Left colon (tissue), 2 donors: Measurements from ENCODE around the gene CDC42EP3. TPM values are rescaled to one million over a fixed set of nuclear protein-coding genes. Genes with fewer than 3 reads are reported as not detected.
A peak's percentile ranks its signal among the peaks of the same experiment; 100 is the strongest.

Source experiments
- ATAC-seq: fragments of 200-7000 bp; cut with Tn5 transposase; one replicate; pipeline ENCODE4 v1.9.1; 2020; ENCODE audit warnings: mild to moderate bottlenecking, moderate library complexity
- DNase-seq, 2 donors: peaks; one replicate each; pipeline ENCODE4 v3.0.0-alpha.2; 2020
- intact Hi-C, 2 donors: fragments of 100-400 bp; cut with DNase I in 1 of 2; cut with micrococcal nuclease in 1 of 2; formaldehyde crosslinking; loops; one replicate each; pipeline versions ENCODE4 v1.11.2 to v1.14.0; 2022; cut with DNase I, micrococcal nuclease
- total RNA-seq, 2 donors: library from RNA; stranded (reverse); fragmentation: NEBNext Ultra II Directional; extraction: Animal tissue kit (Norgen Biotek cat#: 25700); gene quantifications; one replicate each; pipeline ENCODE4 v1.2.1, GENCODE V29; 2021
- donor health status: DM: no; HTN: no; CAD: no.
- donor health status: DM: yes; HTN: yes; CAD: no.

Gene CDC42EP3
- total RNA-seq, 2 donors from 2014 or later, result 19.5 to 46.7 TPM

GRCh38 chr2:37642907-37643729 lies 28.3 kb downstream of the CDC42EP3 start:
- intact Hi-C loops, result no loop called here
- DNase-seq (no peak), ATAC-seq (no peak)

GRCh38 chr2:37641582-37642171 lies 29.8 kb downstream of the CDC42EP3 start:
- intact Hi-C loops, result no loop called here
- no peak for ATAC-seq
- DNase-seq, result no peak

- ATAC-seq (no peak), DNase-seq (no peak)
- intact Hi-C loops, result no loop called here
Measured at GRCh38 chr2:37639631-37640030, 31.8 kb downstream of the CDC42EP3 start.

GRCh38 chr2:37638973-37639372 lies 32.5 kb downstream of the CDC42EP3 start:
- intact Hi-C loops, result no loop called here
- DNase-seq (no peak), ATAC-seq (no peak)

GRCh38 chr2:37637985-37638384 lies 33.5 kb downstream of the CDC42EP3 start:
- intact Hi-C loops, result no loop called here
- ATAC-seq (peak; percentile 73), DNase-seq (no peak)

GRCh38 chr2:37637190-37637860 lies 34.1 kb downstream of the CDC42EP3 start:
- DNase-seq (no peak), ATAC-seq (no peak)
- intact Hi-C loops, result no loop called here

GRCh38 chr2:37636381-37637066 lies 34.9 kb downstream of the CDC42EP3 start:
- ATAC-seq (no peak), DNase-seq (no peak)
- intact Hi-C loops, result no loop called here

- intact Hi-C loops, result no loop called here
- DNase-seq (no peak), ATAC-seq (peak; percentile 36)
Measured at GRCh38 chr2:37635504-37636380, 35.7 kb downstream of the CDC42EP3 start.

GRCh38 chr2:37634914-37635503 lies 36.4 kb downstream of the CDC42EP3 start:
- DNase-seq (no peak), ATAC-seq (no peak)
- intact Hi-C loops, result no loop called here

- intact Hi-C loops, result no loop called here
- ATAC-seq (no peak), DNase-seq (no peak)
Measured at GRCh38 chr2:37633845-37634244, 37.6 kb downstream of the CDC42EP3 start.

GRCh38 chr2:37633234-37633633 lies 38.2 kb downstream of the CDC42EP3 start:
- intact Hi-C loops, result no loop called here
- DNase-seq, result no peak
- ATAC-seq, result no peak

GRCh38 chr2:37632310-37632709 lies 39.1 kb downstream of the CDC42EP3 start:
- DNase-seq (no peak), ATAC-seq (no peak)
- intact Hi-C loops, result no loop called here

GRCh38 chr2:37631698-37632097 lies 39.7 kb downstream of the CDC42EP3 start:
- intact Hi-C loops, result no loop called here
- no peak for ATAC-seq
- DNase-seq, result no peak

GRCh38 chr2:37631292-37631691 lies 40.1 kb downstream of the CDC42EP3 start:
- ATAC-seq (no peak), DNase-seq (no peak)
- intact Hi-C loops, result no loop called here

- DNase-seq (no peak), ATAC-seq (no peak)
- intact Hi-C loops, result no loop called here
Measured at GRCh38 chr2:37630776-37631175, 40.7 kb downstream of the CDC42EP3 start.

GRCh38 chr2:37630301-37630700 lies 41.1 kb downstream of the CDC42EP3 start:
- intact Hi-C loops, result no loop called here
- no peak for ATAC-seq
- no peak for DNase-seq

GRCh38 chr2:37629529-37629928 lies 41.9 kb downstream of the CDC42EP3 start:
- intact Hi-C loops, result no loop called here

GRCh38 chr2:37627710-37628109 lies 43.7 kb downstream of the CDC42EP3 start:
- intact Hi-C loops, result no loop called here
- no peak for ATAC-seq
- no peak for DNase-seq

More at GRCh38 chr2:37629529-37629928, 41.9 kb downstream of the CDC42EP3 start:
- DNase-seq (no peak), ATAC-seq (no peak)
